HG02852 (cell line): Measurements from ENCODE around the gene PCGF3.
"Not testable (repeated sequence)": the region's sequence is repeated elsewhere in the genome, so short reads cannot be mapped to it uniquely, and the experiment has no call there.

Source experiments
- ATAC-seq: cut with Tn5 transposase; IDR thresholded peaks from one replicate; pipeline ENCODE4 v1.9.1; 2021; ENCODE audit warnings: mild to moderate bottlenecking, moderate library complexity; ENCODE audit not compliant: unreplicated experiment

Gene PCGF3

DNA sequence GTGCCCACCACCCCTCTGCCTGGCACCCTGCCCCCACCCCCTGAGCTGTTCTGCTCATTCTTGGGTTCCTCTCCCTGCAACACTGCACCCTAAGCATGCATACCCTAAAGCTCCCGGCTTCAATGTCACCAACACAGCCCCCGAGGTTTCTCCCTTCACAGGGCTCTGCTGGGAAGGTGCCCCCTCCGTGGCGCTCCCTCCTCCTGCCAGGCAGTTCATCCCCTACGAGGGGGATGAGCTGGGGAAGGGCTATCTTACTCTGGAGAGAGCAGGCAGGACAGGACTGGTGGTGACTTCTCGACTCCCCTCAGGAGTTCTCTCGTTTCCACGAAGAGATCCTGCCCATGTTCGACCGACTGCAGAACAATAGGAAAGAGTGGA, 38.1 kb upstream of the PCGF3 start:
- ATAC-seq: no peak

DNA sequence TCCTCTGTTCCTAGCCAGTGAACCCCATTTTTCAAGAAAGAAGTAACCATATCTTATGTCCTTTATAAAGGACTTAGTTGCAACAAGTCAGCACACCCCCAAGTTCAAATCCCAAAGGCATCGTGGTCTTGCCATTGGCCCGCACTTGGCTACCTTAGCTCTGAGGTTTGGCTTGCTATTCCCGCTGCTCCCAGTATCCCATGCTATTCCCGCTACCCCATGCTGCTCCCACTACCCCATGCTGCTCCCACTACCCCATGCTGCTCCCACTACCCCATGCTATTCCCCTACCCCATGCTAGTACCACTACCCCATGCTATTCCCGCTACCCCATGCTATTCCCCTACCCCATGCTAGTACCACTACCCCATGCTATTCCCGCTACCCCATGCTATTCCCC, 37.4 kb upstream of the PCGF3 start:
- ATAC-seq: not testable (repeated sequence)

DNA sequence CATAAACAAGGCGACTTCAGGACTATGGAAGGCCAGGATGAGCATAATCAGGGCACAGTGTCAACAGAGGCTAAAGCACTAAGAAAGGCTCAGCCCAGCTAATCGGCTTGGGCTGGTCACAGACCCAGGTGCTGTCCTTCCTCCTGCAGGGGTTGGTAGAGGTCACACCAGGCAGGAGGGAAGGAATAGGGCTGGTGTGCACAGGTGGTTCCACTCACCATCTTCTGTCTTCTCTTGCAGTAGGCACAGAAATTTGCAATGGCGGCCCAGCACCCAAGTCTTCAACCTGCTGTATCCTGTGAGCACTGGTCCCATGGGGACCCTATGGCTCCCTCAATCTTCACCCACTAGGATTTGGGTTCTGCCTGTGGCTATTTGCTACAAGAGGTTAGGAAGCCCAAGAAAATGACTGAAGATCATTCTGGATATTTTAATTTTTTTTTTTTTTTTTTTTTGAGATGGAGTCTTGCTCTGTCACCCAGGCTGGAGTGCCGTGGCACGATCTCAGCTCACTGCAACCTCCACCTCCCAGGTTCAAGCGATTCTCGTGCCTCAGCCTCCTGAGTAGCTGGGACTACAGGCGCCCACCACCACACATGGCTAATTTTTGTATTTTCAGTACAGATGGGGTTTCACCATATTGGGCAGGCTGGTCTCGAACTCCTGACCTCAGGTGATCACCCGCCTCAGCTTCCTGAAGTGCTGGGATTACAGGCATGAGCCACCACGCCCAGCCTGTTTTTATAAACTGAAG, 35.6 kb upstream of the PCGF3 start:
- ATAC-seq: not testable (repeated sequence)

DNA sequence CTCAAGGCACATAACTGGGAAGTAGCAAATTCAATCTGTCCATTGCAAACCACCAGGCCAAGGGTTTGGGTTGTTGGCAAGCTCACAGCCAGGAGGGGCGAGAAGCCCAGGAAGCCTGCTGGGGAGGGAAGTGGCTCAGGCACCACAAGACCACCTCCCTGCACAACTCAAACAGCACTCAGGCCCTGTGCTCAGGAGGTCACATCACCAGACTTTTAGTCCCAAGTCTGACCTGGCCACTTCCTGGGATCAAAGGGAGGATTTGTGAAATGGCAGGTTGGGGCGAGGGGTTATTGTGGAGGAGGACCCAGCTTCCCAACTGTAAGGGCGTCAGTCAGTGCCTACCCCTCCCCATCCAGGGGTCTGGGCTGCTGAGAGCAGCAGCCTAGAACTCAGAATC, 33.9 kb upstream of the PCGF3 start:
- ATAC-seq: no peak

DNA sequence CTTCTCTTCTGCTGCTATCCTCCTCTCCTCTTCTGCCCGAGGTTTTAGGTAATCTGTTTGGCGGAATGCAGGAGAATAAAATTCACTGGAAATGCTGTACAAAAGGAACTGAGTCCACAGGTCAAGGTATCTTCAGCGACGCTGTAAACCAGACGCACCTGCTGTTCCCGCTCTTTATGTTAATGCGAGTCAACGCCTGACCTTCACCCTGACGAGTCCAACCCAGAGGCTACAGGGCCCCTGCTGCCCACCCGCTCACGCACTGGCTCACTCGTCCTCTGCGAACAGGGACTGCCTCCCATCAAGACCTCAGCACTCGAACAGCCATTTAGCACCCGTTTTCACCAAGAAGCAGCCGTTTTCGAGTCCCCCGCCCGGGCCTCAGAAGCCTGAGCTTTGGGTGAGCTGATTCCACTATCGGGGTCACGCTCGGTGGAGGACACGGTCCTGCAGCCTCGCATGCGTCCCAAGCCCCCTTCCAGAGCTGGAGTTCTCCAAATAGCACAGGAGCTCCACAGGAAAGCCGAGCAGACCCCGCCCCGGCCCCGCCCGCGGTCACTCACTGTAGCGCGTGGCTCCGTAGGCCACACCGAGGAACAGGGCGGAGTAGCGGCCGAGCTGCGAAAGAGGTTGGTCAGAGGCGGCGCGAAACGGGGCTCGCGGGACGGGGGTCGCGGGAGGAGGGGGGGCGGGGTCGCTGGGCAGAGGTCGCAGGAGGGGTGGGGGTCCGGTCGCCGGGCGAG, 32.1 kb upstream of the PCGF3 start:
- ATAC-seq: no peak

DNA sequence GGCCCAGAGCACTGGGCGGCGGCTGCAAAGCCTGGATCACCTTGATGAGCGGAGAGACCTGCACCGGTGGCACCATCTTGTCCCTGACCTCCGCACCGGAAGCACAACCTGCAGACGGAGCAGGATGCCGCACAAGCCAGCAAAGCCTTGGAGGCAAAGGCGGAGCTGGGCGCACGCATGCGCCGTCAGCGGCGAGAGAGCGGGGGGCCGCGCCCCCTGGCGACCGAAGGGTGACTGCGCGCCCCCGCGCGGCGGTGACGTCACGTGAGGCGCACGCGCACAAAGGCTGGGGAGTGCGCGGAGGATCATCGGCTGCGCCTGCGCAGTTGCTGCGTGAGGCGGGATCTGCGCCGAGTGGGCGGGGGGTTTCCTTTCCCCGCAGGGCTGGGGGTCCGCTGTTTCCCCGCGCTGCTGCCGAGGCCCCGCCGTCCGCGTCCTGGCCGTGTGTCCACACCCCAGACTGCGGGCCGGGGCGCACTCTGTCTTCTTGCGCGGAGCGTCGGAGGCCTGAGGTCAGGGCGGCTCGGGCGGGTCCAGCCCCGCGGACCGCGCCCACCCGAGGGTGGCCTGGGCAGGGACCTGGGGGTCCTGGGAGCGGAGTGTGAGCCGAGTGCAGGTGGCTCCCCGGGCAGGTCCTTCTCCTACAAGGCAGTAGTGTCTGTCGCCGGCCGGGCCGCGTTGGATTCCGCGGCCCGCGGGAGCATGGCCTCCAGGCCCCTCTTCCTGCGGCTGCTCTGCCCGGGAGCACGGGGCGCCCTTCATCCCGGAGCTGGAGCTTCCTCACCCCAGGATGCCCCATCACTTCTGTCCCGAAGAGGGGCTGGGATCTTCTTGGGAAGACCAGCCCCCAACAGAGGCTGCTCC, 31.2 kb upstream of the PCGF3 start, which contains the start of the genes ATP5ME and MYL5:
ATP5ME (minus strand) TSS at position 105 of the 864 bp plus-strand sequence; CDS start at position 76, 29 bp downstream.
MYL5 (plus strand) TSS at position 371 of the 864 bp plus-strand sequence. CDS start 3,485 bp downstream, outside the sequence.
- peak; percentile 81 for ATAC-seq

DNA sequence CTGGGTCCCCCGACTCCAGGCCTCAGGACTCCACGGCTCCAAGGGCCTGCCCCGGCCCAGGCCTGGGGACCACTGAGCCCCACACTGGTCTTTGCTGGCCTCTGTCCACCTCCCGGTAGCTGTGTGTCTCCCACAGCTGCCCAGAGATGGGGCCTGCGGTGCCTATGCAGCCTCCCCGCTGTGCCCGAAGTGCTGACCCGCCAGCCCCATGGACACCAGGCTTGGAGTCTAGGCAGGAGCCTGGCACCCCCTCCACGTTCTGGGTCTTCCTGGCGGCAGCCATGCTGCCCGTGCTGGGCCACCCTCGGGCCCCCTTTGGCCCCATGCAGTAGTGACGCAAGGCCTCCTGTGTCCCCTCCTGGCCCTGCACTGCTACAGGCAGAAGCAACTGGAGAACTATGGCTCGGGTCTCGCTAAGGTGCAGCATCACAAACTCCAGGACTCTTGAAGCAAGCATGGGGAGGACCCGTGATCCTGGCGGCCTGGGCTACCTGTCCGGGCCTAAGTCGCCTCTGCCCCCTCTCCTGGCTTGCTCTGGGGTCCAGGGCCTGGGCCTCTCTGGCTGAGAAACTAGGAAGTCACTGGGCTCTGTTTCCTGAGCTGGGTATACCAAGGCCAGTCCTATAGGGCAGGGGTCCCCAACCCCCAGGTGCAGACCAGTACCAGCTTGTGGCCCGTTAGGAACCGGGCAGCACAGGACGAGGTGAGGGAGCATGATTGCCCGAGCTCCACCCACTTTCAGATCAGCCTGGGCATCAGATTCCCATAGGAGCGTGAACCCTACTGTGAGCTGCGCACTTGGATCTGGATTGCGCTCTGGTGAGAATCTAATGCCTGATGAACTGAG, 30.4 kb upstream of the PCGF3 start:
- peak; percentile 2 for ATAC-seq

DNA sequence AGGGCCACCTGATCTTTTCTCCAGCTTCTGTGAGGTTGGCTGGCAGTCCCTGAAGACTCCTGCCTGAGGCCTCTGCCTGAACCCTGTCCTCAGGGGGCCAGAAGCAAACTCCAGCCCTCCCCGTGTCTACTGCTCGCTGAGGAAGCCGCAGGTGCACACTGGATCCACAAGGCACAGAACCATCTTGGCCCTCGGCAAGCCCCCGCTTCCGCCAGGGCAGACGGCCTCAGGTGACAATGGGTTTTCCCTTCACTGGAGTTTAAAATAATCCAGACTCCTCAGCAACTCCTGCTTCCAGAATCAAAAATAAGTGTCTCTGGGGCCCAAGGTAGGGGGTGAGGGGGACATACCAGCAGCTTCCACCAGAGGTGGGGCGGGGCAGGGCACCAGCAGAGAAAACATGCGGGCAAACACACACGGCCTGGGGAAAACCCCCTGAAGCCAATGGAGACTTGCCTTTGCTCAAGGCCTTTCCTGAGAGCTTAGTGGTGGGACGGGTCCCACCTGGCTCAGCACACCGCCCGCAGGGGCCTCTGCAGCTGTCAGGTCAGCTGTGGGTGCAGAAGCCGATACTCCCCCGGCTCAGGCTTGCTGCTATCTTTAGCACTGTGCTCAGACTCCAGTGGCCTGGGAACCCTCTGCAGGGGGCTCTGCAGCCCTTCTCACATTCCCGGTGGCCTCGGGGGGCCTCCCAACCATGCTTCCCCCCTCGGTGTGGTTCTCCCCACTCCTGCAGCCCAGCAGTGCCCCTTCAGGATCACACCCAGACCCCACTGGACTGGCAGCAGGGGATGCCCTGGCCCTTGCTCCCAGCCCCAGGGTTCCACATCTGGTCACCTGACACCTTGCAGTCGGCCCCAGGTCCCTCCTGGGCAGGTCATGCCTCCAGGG, 29.4 kb upstream of the PCGF3 start:
- no peak for ATAC-seq

DNA sequence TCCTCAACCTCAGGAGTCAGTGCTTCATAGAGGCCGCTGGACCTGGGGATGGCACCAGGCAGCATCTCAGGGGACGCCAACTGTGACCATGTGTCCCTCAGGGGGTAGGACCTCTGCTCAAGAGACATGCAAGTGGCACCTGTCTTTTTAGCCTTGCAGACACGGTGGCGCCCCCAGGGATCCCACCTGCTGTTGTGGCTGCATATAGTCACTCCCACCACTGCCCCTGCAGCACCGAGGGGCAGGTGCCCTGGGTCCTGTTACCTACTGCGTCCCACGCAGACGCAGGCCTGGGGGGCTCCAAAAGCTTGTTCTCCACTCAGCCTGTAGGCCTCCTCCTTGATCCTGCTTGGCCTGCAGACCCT, 28.8 kb upstream of the PCGF3 start:
- ATAC-seq: no peak

DNA sequence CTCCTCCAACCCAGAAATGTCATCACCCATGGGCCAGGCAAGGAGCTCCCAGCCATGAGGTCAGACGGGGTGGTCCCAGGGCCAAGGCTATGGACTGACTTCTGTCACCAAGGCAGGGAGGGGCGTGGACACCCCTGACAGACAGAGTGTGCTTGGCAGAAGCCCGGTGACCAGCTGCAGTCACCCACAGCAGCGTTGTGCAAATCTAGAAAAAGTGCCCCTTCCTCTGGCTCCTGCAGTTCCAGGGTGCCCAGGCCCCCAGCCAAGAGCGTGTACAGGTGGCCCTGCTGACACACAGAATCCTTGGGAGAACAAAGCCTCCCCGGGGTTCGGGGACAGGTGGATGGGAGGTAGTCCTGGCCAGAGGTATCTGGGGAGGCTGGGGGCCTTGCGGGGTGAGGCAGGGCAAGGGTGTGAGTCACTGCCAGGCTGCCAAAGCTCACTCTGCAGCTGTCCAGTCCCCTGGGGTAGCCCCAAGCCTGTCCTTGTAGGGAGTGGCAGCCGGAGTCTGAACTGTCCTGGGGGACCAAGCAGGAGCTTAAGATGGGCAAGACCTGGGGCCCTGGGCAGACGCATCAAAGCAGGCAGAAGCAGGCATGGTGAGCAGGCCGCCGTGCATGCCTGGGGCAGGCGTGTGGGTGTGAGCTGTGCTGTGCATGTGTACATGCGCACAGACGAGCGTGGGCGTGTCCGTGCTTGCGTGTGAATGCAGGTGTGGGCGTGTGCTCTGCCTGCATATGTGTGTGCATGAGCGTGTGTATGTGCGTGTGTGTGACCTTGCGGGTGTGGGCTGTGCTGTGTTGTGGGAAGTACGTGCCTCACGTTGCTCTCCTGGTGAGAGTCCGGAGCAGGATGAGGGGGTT, 28.0 kb upstream of the PCGF3 start:
- no peak for ATAC-seq

DNA sequence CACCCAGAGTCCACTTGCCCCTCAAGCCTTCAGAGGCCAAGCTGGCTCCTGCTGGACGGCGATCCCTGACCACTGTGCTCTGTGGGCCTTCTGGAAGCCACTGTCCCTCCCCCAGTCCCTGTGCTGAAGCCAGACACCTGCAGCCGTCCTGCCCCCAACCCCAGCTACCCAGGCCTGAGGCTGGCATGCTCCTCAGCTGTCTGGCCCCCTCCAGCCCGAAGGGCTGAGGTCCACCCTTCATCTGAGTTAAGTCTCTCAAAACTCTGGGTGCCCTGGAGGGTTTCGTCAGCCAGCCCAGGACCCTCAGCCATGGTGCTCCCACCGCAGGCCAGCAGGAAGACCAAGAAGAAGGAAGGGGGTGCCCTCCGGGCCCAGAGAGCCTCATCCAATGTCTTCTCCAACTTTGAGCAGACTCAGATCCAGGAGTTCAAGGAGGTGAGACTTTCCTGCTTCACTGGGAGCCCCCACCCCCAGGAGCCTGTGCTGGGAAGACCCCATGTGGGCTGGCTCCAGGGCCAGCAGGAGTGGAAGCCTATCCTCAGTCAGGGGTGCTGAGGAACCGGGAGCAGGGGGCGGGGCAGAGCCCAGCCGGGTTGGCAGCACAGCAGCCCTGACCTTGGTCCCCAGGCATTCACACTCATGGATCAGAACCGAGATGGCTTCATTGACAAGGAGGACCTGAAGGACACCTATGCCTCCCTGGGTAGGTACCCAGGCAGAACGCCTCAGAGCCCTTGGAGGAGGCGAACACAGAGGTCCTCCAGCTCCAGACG, 27.1 kb upstream of the PCGF3 start:
- no peak for ATAC-seq

DNA sequence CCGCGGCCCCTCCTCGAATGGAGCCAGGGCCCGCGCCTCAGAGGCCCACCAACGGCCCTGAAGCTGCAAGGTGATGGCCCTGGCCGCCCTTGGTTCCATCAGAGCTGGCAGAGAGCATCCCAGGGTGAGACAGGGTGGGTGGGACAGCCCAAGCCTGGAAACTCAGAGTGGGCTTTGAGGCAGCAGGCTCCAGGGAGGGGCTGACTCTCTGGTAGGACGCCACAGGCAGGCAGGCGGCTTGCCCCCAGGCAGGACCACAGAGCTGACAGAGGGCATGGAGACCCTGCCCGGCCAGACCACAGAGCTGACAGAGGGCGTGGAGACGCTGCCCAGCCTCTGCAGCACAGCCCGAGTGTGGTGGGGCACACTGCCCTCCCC, 26.5 kb upstream of the PCGF3 start:
- no peak for ATAC-seq

DNA sequence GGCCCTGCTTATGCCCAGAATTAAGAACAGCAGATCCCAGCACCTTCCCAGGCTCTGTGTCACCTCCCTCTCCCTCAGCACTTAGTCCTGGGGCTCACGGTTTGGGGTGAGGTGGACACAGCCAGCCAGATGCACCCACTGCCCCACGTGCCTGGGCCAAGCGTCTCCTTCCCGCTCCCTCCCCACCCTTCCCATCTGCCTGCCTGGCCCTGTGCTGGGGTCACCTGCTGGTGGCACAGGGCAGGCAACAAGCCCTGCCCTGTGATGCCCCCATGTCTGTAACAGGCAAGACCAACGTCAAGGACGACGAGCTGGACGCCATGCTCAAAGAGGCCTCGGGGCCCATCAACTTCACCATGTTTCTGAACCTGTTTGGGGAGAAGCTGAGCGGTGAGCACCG, 26.0 kb upstream of the PCGF3 start:
- no peak for ATAC-seq

DNA sequence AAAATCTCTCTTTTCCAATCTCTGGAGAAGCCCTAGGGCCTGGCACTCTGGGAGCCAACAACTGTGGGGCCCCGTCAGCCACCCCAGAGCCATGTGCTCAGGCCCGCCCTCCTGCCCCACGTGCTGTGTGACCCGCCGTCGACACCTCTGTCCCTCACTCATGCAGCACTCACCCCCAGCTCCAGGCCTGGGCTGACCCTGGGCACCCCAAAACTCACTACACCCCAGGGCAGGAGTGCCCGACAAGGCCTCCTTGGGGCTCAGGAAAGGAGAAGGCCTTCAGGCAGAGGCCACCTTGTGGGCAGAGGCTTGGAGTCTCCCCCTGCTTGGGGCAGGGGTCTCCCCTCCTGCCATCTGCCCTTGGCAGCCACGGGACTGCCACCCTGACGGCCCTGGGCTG, 25.5 kb upstream of the PCGF3 start:
- ATAC-seq: no peak

DNA sequence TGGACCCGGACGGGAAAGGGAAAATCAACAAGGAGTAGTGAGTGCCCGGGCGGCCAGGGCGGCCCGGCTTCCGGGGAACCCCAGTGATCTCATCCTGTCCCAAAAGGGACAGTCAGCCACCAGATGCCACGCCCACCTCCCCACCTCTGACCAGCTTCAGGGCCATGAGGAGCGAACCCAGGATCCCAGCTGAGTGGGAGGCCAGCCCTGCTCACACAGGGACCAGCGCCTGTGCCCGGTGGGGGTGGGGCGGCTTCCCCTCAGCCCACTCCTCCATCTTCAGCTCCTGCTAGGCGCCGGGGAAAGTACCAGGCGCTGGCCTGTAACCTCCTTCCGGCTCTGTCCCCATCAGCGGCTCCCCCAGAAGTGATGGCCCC, 25.1 kb upstream of the PCGF3 start:
- ATAC-seq: peak; percentile 14

DNA sequence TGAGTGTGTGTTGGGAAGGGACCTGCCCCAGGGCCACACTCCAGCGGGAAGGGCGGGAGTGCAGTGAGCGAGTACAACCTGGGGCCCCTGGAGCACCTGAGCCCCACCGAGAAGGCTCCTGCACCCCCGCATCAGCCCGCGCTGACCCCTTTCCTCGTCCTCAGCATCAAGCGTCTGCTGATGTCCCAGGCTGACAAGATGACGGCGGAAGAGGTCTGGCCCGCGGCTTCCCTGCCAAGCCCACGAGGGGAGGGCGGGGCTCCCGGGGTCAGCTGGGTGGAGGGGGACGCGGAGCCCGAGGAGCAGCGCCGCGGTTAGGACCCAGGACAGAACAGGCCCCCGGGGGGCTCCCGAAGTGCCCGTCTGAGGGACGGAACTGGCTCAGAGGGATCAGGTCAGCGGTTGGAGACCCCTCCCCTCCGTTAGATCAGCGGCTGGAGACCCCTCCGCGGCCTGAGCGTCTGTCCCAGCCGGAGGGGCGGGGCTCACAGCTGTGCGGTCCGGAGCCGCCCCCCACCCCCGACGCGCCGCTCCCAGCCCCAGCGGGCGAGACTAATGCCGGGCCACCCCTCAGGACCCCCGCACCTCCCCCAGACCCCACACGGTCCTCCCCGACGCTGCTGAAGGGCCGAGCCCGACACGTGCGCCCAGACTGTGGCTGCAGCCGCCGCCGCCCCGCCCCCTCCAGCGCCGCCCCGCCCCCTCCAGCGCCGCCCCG, 24.5 kb upstream of the PCGF3 start:
- peak; percentile 33 for ATAC-seq

DNA sequence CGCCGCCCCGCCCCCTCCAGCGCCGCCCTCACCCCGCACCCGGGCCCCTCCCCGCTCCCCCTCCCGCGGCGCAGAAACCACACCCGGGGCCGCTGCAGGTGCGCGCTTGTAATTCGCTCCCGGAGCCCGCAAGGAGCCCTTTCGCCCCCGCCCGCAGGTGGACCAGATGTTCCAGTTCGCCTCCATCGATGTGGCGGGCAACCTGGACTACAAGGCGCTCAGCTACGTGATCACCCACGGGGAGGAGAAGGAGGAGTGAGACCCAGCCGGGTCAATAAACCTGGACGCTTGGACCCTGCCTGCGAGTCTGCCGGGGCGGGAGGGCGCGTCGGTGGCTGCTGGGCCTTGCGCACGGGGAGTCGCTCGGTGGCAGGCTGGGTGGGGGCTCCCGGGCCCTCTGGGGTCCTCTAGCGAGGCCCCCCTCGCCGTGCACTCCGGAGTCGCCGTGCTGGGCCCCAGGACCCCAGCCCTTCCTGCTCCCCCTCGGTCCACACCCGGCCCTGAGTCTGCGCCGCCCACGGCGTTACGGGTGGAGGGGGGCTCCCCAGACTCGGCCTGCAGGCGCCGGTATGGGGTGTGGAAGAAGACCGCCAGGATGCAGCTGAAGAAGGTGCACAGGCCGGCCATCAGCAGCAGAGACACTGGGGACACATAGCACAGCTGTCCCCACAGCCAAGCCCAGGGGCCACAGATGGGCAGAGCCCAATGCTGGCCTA, 23.7 kb upstream of the PCGF3 start:
- ATAC-seq: no peak
